Transverse colon (tissue), 4 donors: Measurements from ENCODE around the gene PRKAR1B.

Source experiments
- EP300 ChIP-seq: sonication (generic); formaldehyde crosslinking; IDR thresholded peaks from one replicate; pipeline ENCODE4 v1.6.1; 2017; ENCODE audit warnings: antibody characterized with exemption, low read depth
- POLR2A ChIP-seq: fragments of 450-650 bp; IDR thresholded peaks from one replicate; pipeline ENCODE4 v1.6.1; 2016; ENCODE audit warnings: antibody characterized with exemption, mild to moderate bottlenecking, moderate library complexity
- POLR2AphosphoS5 ChIP-seq, 3 donors: sonication (generic); formaldehyde crosslinking; IDR thresholded peaks; one replicate each; pipeline ENCODE4 v1.6.1; 2016; ENCODE audit warnings: antibody characterized with exemption in 3 of 3
- TF ChIP-seq, protein P1 (sequence below), 5 experiments: fragments of 200-600 bp in 3 of 5; fragments of 450-650 bp in 2 of 5; sonication (generic) in 3 of 5; IDR thresholded peaks; 1 replicate in 2 of 5; 2 replicates in 3 of 5; pipeline ENCODE4 v1.5.1; 2016 to 2017; ENCODE audit warnings: antibody characterized with exemption in 5 of 5, inconsistent platforms in 3 of 5, mild to moderate bottlenecking in 2 of 5, moderate library complexity in 1 of 5

DNA sequence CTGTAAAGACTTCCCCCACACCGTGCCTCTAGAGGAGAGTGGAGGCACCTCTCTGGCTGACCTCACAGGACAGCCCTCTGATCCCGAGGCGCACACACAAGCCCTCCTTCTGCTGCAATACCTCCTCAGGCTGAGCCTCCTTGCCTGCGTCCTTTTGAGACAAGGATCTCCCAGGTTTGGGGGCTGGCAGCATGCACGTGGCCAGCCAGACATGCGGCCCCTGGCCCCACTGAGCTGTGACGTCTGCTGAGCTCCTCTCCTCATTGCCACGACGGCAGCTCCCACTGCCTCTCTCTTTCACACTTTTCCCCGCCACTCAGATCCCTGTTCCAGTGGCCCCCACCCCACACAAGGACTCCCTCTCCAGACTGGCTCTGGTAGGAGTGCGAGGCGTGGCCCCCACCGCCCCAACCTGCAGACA, 12.8 kb downstream of the PRKAR1B start:
- TF ChIP-seq, protein P1, sequence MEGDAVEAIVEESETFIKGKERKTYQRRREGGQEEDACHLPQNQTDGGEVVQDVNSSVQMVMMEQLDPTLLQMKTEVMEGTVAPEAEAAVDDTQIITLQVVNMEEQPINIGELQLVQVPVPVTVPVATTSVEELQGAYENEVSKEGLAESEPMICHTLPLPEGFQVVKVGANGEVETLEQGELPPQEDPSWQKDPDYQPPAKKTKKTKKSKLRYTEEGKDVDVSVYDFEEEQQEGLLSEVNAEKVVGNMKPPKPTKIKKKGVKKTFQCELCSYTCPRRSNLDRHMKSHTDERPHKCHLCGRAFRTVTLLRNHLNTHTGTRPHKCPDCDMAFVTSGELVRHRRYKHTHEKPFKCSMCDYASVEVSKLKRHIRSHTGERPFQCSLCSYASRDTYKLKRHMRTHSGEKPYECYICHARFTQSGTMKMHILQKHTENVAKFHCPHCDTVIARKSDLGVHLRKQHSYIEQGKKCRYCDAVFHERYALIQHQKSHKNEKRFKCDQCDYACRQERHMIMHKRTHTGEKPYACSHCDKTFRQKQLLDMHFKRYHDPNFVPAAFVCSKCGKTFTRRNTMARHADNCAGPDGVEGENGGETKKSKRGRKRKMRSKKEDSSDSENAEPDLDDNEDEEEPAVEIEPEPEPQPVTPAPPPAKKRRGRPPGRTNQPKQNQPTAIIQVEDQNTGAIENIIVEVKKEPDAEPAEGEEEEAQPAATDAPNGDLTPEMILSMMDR (IDR thresholded peaks at IDR 0.05): no peak
- TF ChIP-seq POLR2AphosphoS5 (IDR thresholded peaks at IDR 0.05) (no peak), POLR2A (no peak), EP300 (no peak)
